SH-SY5Y (cell line): ENCODE measurements around the gene CZIB.

Experiments used
- GATA2 ChIP-seq: IDR thresholded peaks from 2 replicates; pipeline ENCODE4 v1.6.1; 2011; ENCODE audit warnings: mild to moderate bottlenecking, low read depth, low read length
- GATA3 ChIP-seq: IDR thresholded peaks from 2 replicates; pipeline ENCODE4 v1.6.1; 2011; ENCODE audit warnings: low read depth, mild to moderate bottlenecking, low read length, moderate library complexity

DNA sequence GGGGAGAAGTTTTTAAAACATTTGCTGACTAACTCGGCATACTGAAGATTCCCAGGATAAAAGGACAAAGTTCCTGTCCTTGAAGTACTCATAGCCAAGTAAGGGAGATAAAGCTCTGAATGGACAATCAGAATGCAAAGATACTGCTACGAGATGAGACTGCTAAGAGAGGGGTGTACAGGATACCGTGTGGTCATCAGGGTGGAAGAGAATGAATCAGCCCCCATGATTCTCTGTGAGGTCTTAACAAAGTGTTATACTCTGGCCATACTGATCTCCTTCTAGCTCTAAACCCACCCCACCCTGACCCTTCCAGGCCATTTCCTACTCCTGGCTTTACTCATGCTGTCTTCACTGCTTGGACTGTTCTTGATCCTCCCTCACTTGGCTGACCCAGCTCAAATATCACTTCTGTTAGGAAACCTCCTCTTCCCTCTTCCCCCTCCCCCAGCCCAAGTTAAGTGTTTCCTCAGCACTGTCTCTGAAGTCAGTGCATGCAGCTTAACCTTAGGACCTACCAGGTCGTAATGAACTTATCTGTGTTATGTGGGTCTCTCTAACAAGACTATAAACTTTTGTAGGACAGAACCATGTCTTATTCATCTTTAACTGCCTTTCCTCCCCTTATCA, 33.7 kb upstream of the CZIB start:
- no peak for TF ChIP-seq GATA2
- no peak for TF ChIP-seq GATA3
